Measurements from ENCODE around the gene ITGA1.

GRCh38 chr5:52807723-52808122, 20.0 kb downstream of the ITGA1 start:
- TF ChIP-seq POLR2AphosphoS5 (IDR thresholded peaks at IDR 0.05; ENCODE audit: low read depth), result no peak
- TF ChIP-seq CTCF (IDR thresholded peaks at IDR 0.05; ENCODE audit: insufficient read depth, low read length), result no peak
- no peak for TF ChIP-seq REST (IDR thresholded peaks at IDR 0.05; ENCODE audit: insufficient replicate concordance, low read depth)
